Spleen (tissue), 7 donors: Measurements from ENCODE around the gene PPP1R3C.

ENCODE experiments used
- POLR2AphosphoS5 ChIP-seq, 3 donors: sonication (generic); formaldehyde crosslinking; IDR thresholded peaks; one replicate each; pipeline ENCODE4 v1.5.1; 2017; ENCODE audit warnings: antibody characterized with exemption in 3 of 3
- TF ChIP-seq, protein P1 (sequence below), 11 experiments: fragments of 200-600 bp in 7 of 11; fragments of 450-650 bp in 4 of 11; sonication (generic) in 4 of 11; IDR thresholded peaks in 8 of 11; conservative IDR thresholded peaks in 3 of 11; 1 replicate in 7 of 11; 2 replicates in 4 of 11; pipeline versions ENCODE4 v1.4.0 to v1.8.0; 2016 to 2021; ENCODE audit warnings: antibody characterized with exemption in 11 of 11, inconsistent platforms in 4 of 11, mild to moderate bottlenecking in 1 of 11
- donor health status: DM: no; HTN: no; CAD: no; lungs with moderate emphysema.
- donor health status: DM: no; HTN: no; CAD: no.
- donor health status: DM: no; HTN: no; CAD: no.

DNA sequence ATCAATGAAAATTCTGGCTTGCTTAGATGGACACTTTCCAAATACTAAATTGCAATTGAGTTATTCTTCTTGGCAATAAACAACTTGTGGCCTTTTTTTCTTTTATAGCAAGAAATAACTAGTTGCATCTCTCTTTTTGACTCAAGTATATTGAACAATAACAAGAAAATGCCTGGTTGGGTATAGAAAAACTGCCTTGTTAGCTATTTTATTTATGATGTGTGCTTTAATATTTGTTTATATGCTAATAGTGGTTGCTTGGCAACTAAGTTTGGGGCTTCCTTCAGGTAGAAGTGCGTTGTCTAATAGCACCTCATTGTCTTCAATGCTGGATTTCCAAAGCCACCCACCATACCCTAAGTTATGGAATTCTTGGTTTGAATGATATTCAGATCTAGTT lies 30.1 kb upstream of the PPP1R3C start:
- TF ChIP-seq POLR2AphosphoS5 (IDR thresholded peaks at IDR 0.05): no peak
- TF ChIP-seq, protein P1, sequence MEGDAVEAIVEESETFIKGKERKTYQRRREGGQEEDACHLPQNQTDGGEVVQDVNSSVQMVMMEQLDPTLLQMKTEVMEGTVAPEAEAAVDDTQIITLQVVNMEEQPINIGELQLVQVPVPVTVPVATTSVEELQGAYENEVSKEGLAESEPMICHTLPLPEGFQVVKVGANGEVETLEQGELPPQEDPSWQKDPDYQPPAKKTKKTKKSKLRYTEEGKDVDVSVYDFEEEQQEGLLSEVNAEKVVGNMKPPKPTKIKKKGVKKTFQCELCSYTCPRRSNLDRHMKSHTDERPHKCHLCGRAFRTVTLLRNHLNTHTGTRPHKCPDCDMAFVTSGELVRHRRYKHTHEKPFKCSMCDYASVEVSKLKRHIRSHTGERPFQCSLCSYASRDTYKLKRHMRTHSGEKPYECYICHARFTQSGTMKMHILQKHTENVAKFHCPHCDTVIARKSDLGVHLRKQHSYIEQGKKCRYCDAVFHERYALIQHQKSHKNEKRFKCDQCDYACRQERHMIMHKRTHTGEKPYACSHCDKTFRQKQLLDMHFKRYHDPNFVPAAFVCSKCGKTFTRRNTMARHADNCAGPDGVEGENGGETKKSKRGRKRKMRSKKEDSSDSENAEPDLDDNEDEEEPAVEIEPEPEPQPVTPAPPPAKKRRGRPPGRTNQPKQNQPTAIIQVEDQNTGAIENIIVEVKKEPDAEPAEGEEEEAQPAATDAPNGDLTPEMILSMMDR (IDR thresholded peaks at IDR 0.05 in 8 of 11, conservative IDR thresholded peaks at IDR 0.05 in 3 of 11): no peak
